ENCODE measurements around the gene SCN8A.

The SCN8A gene

DNA sequence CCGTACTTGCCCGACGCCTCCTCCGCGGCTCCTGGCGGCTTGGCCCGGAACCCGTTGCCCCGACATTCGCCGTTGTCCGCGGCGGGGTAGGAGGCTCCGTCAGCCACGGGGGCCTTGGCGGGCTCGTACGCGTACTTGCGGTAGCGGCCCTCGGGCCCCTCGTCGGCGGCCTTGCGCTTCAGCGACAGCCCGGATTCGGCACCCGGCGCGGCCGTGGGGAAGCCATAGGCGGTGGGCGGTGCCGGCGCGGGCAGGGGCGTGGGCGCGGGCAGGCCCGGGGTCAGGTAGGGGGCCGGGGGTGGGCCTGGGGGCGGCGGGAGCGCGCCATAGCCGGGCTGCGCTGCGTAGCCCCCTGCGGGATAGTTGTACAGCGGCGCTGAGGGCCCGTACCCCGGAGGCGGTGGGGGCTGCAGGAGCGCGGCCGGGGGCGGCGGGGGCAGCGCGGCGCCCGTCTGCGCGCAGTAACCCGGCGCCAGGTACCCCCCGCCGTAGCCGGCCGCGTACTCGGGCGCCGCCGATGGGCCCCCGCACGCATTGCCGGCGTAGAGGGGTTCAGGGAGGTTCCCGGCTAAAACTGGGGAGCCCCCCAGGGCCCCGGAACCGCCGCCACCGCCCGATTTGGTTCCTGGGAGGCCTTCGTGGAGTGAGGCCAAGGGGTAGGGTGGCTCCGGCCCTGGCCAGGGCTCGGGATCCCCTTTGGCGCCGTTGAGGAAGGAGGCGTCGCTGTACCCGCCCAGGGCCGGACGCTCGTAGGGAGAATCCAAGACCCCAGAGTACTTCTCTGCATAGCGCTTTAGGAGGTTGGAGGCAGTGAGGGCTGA is 230.6 kb downstream of the SCN8A start:
- peak overlapping the region; percentile 62 for H3K4me3 ChIP-seq (ENCODE audit: low read length)
- TF ChIP-seq, protein P1, sequence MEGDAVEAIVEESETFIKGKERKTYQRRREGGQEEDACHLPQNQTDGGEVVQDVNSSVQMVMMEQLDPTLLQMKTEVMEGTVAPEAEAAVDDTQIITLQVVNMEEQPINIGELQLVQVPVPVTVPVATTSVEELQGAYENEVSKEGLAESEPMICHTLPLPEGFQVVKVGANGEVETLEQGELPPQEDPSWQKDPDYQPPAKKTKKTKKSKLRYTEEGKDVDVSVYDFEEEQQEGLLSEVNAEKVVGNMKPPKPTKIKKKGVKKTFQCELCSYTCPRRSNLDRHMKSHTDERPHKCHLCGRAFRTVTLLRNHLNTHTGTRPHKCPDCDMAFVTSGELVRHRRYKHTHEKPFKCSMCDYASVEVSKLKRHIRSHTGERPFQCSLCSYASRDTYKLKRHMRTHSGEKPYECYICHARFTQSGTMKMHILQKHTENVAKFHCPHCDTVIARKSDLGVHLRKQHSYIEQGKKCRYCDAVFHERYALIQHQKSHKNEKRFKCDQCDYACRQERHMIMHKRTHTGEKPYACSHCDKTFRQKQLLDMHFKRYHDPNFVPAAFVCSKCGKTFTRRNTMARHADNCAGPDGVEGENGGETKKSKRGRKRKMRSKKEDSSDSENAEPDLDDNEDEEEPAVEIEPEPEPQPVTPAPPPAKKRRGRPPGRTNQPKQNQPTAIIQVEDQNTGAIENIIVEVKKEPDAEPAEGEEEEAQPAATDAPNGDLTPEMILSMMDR (conservative IDR thresholded peaks at IDR 0.05; ENCODE audit: low read length) = no peak
- DNase-seq (ENCODE audit: low read depth) = no peak

DNA sequence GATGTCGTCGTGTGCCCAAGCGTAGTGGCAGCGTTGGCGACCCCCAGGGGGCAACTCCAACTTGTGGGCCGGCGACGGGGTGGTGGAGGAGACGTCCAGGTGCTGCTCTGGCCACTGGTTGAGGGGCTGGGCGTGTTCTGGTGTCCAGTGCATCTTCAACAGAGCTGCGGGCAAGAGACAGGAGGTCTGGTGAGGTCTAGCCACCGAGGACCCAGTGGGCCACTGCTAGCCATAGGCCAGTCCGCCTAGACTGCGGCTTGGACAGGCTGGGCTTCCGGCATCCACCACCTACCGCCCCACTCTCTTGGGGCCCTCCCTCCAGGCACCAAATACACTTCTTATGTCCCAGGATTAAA is 231.2 kb downstream of the SCN8A start:
- TF ChIP-seq, protein P1 (conservative IDR thresholded peaks at IDR 0.05; ENCODE audit: low read length) = no peak
- DNase-seq (ENCODE audit: low read depth) = no peak
- H3K4me3 ChIP-seq (ENCODE audit: low read length) = peak overlapping the region; percentile 44

DNA sequence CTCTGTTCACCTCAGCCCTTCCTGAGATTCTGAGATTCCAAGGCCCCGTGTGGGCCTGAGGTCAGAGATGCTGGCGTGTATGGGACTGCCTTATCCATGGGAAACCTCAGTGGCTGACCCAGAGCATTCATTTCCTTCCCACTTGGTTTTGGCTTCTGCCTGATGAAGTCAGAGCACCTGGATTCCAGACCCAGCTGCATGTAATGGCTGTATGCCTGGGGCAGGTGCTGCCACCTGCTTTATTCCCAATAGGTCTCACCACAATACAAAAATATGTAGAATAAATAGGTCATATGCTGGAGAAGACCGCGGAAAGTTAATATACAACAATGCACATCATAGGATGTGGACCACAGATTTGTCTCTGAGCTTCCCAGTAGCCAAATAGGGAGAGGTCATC is 231.9 kb downstream of the SCN8A start:
- no peak overlapping the region for H3K4me3 ChIP-seq (ENCODE audit: low read length)
- no peak for DNase-seq (ENCODE audit: low read depth)
- TF ChIP-seq, protein P1 (conservative IDR thresholded peaks at IDR 0.05; ENCODE audit: low read length) = no peak

DNA sequence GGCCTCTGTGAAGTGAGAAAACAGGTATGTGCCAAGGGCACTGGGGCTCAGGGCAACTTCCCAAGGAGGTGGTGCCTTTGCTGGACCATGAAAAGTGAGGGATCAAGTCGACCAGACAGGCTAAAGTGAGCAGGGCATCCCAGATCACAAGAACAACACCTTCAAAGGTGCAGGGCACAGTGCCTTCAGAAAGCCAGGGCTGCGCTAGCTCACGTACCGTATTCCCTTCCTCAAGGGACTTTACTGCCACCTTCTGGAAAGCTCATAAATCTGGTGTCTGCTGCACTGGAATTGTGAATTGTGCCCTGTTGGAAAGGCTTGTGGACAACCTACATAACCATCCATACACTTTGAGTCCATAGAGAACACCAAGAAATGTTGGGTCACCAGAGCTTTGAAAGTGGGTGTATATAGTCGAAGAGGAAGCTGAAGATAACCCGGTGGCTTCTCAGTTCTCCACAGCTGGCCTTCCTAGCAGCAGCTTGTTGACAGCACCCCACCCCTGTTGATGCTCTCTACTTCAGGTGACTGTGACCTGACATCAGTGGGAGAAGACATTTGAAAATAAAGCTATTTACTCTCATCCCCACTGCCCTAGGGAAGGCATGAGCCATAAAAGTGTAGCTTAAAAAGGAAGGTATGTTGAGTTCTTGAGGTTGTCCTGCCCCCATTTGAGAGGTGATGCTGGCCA is 233.0 kb downstream of the SCN8A start:
- H3K4me3 ChIP-seq (ENCODE audit: low read length) = no peak overlapping the region
- TF ChIP-seq, protein P1 (conservative IDR thresholded peaks at IDR 0.05; ENCODE audit: low read length) = peak; percentile 74
- peak; percentile 72 for DNase-seq (ENCODE audit: low read depth)

DNA sequence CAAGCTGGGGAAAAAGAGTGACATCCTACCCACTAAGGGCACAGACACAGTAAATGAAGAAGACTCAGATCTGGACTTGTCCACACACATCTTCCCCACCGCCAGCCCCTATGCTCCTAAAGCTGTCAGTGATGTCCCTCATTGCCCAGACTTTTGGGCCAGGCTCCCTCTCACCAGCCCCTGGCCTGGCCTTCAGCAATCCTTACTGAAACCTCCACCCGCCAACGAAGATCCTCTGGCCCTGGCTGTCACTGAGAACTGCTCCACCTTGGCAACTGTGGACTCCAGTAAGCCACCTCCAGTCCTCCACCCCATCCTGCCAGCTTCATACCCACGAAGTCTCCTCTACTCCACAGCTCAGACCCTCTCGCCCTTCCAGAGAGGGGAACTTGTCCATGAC is 234.2 kb downstream of the SCN8A start:
- no peak for DNase-seq (ENCODE audit: low read depth)
- no peak overlapping the region for H3K4me3 ChIP-seq (ENCODE audit: low read length)
- TF ChIP-seq, protein P1 (conservative IDR thresholded peaks at IDR 0.05; ENCODE audit: low read length) = no peak

DNA sequence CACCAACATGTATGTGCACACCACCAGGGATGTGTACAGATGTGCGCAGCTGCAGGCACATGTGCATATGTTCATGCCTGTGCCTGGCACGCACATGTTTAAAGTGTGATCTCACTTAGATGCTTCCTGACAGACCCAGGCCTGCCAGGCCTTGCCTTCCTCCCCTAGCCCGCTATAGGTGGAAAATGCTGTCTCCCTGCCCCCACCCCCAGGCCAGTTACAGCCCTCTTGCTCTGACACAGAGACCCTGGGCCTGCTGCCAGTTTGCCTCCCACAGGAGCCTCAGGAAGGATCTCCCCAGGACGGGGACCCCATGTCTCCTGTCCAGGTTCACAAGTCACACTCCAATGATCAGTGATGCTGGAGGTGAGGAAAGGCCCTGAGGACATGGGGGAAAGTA is 235.8 kb downstream of the SCN8A start:
- no peak for DNase-seq (ENCODE audit: low read depth)
- H3K4me3 ChIP-seq (ENCODE audit: low read length) = no peak overlapping the region
- TF ChIP-seq, protein P1 (conservative IDR thresholded peaks at IDR 0.05; ENCODE audit: low read length) = no peak
